ENCODE results near the gene PTPN14. TPM values are rescaled to one million over a fixed set of nuclear protein-coding genes. Genes with fewer than 3 reads are reported as not detected.

Gene PTPN14
- total RNA-seq, 1 experiment from 2014 or later: 209 TPM

- in situ Hi-C loops (cut with HindIII; ENCODE audit: low pct_unique_long_range_greater_than_20kb, low sequenced_read_pairs): no loop called here
- H3K9me3 ChIP-seq (ENCODE audit: control insufficient read depth, insufficient read depth, low read depth, low read length): no peaks in the 10 kb centered on the region
- POLR2A ChIA-PET: no interaction called here
- TF ChIP-seq CTCF (IDR thresholded peaks at IDR 0.05) (no peak), POLR2AphosphoS5 (IDR thresholded peaks at IDR 0.05; ENCODE audit: low read depth, low read length) (no peak), TCF7L2 (IDR thresholded peaks at IDR 0.05; ENCODE audit: low read depth, low read length) (no peak), SIN3A (IDR thresholded peaks at IDR 0.05; ENCODE audit: borderline replicate concordance, insufficient read depth, low read depth, low read length) (no peak), REST (IDR thresholded peaks at IDR 0.05; ENCODE audit: insufficient read depth in 1 of 2, low read depth in 2 of 2, low read length in 1 of 2) (no peak)
- no peak overlapping the region for H3K4me3 ChIP-seq (ENCODE audit: low read depth in 2 of 2, low read length in 2 of 2)
- H3K36me3 ChIP-seq (ENCODE audit: control insufficient read depth, insufficient read depth, low read length): peaks cover 46% of the 10 kb centered on the region
- ATAC-seq (no peak), DNase-seq (ENCODE audit: low read depth, low spot score) (no peak)
- CTCF ChIA-PET: no interaction called here
- intact Hi-C loops (cut with micrococcal nuclease; ENCODE audit: unreplicated experiment): no loop called here
- H3K4me1 ChIP-seq (ENCODE audit: control insufficient read depth, insufficient read depth, low read length): no peaks in the 10 kb centered on the region
- H3K27ac ChIP-seq (ENCODE audit: low read length): no peak overlapping the region
- H3K27me3 ChIP-seq (ENCODE audit: control insufficient read depth, insufficient read depth, low read length): no peaks in the 10 kb centered on the region
- BruUV-seq (replicated peaks): no TSS peak
Observed at GRCh38 chr1:214364786-214365295, 186.6 kb downstream of the PTPN14 start.

GRCh38 chr1:214364386-214364785, 187.0 kb downstream of the PTPN14 start:
- Histone ChIP-seq H3K27me3 (ENCODE audit: control insufficient read depth, insufficient read depth, low read length) (no peaks in the 10 kb centered on the region), H3K36me3 (ENCODE audit: control insufficient read depth, insufficient read depth, low read length) (peaks cover 42% of the 10 kb centered on the region), H3K4me1 (ENCODE audit: control insufficient read depth, insufficient read depth, low read length) (no peaks in the 10 kb centered on the region), H3K27ac (ENCODE audit: low read length) (no peak overlapping the region), H3K4me3 (ENCODE audit: low read depth in 2 of 2, low read length in 2 of 2) (no peak overlapping the region), H3K9me3 (ENCODE audit: control insufficient read depth, insufficient read depth, low read depth, low read length) (no peaks in the 10 kb centered on the region)
- BruUV-seq (replicated peaks): no TSS peak
- POLR2A ChIA-PET: no interaction called here
- DNase-seq (ENCODE audit: low read depth, low spot score) (no peak), ATAC-seq (no peak)
- CTCF ChIA-PET: no interaction called here
- in situ Hi-C loops (cut with HindIII; ENCODE audit: low pct_unique_long_range_greater_than_20kb, low sequenced_read_pairs): no loop called here
- no peak for TF ChIP-seq SIN3A (IDR thresholded peaks at IDR 0.05; ENCODE audit: borderline replicate concordance, insufficient read depth, low read depth, low read length)
- no peak for TF ChIP-seq POLR2AphosphoS5 (IDR thresholded peaks at IDR 0.05; ENCODE audit: low read depth, low read length)
- no peak for TF ChIP-seq CTCF (IDR thresholded peaks at IDR 0.05)
- TF ChIP-seq REST (IDR thresholded peaks at IDR 0.05; ENCODE audit: insufficient read depth in 1 of 2, low read depth in 2 of 2, low read length in 1 of 2): no peak
- TF ChIP-seq TCF7L2 (IDR thresholded peaks at IDR 0.05; ENCODE audit: low read depth, low read length): no peak
- intact Hi-C loops (cut with micrococcal nuclease; ENCODE audit: unreplicated experiment): no loop called here

Measured in Panc1 (cell line).